ENCODE results near the gene CAV3. TPM values are rescaled to one million over a fixed set of nuclear protein-coding genes. Genes with fewer than 3 reads are reported as not detected.
"Not testable (repeated sequence)": the region's sequence is repeated elsewhere in the genome, so short reads cannot be mapped to it uniquely, and the experiment has no call there.

CAV3 gene
- total and polyA plus RNA-seq, 8 donors: 0.08 to 0.73 TPM; not detected in 6

DNA sequence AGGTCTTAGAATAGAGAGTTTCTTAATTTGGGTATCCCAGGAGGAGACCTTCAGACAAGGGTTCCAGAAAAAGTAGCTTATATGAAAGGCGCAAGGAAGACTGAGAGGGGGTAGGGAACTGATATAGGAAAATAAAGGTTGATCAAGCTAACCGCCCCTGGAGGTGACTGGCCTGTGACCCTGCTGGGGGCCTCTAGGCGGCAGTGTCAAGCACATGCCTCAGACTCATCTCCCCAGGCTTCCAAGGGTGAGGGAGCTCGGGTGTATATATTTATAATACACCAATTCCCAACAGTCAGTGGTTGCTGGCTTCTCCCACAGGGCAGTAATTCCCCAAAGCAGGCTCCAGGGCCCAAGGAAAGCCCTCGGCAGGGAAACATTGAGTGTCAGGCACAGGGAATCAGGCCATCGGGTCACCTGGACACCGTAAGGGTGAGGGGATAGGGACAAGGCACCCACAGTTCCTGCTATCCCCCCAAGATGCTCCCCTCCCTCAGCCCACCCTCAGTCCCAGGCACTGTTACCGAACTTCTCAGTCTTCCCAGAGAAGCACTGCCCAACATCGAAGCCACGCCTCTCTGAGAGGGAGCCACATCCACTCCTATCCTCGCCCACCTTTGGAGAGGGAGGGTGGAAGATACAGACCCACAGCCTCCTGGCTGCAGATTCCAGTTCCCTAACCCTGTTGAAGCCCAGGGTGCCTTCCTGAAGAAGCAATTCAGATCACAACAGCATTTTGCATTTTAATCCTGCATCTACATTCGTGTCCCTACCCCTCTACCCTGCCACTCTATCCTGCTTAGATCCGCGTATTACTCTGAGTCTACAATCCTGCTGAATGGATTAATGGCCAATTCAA is 19.5 kb upstream of the CAV3 start:
- Histone ChIP-seq H3K4me3 (no peak overlapping the region), H3K4me1 (peaks cover 0 to 10% (median 0%) of the 10 kb centered on the region in 4 donors), H3K27ac (no peak overlapping the region), H3K36me3 (no peaks in the 10 kb centered on the region), H3K9me3 (no peaks in the 10 kb centered on the region), H3K27me3 (no peaks in the 10 kb centered on the region)
- TF ChIP-seq EP300 (IDR thresholded peaks at IDR 0.05) (no peak), POLR2A (IDR thresholded peaks at IDR 0.05) (no peak)
- WGBS, 5 donors: 77 to 83% (median 83%) methylated on average over 14 of the region's 14 CpGs
- intact Hi-C loops (cut with DNase I; ENCODE audit: low total_unique reads): no loop called here
- peak in 1 of 2 donors; percentile 22 for DNase-seq

GRCh38 chr3:8715757-8716156 is 17.8 kb upstream of the CAV3 start:
- H3K27ac ChIP-seq; H3K9me3 ChIP-seq; H3K4me1 ChIP-seq; intact Hi-C loops (cut with DNase I; ENCODE audit: low total_unique reads); H3K36me3 ChIP-seq; H3K4me3 ChIP-seq; H3K27me3 ChIP-seq; DNase-seq: not testable (repeated sequence)
- 82 to 94% (median 91%) methylated on average over 8 to 12 of the region's 12 CpGs for WGBS, 5 donors

DNA sequence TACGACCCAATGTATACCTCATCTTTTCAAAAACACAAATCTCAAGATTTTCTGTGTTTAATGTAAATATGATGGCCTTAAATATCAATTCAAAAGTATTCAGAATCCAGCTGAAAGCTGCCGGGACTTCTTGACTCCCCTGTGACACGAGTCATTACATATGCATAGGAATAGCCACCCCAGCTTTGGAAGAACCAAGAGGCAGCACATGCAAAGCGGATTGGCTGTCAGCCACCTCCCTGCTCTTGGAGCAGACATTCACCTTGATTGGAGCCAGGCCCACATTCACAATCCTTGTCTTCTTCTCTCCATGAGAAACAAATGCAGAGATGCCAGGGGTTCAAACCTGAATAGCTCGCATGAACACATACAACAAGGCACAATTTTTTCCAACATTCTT is 10.8 kb upstream of the CAV3 start:
- WGBS, 5 donors: 74 to 85% (median 82%) methylated on average over 5 of the region's 5 CpGs
- no peaks in the 10 kb centered on the region for H3K27me3 ChIP-seq
- no peak overlapping the region for H3K4me3 ChIP-seq
- H3K36me3 ChIP-seq: no peaks in the 10 kb centered on the region
- intact Hi-C loops (cut with DNase I; ENCODE audit: low total_unique reads): no loop called here
- H3K27ac ChIP-seq: no peak overlapping the region
- no peaks in the 10 kb centered on the region for H3K4me1 ChIP-seq
- DNase-seq: no peak
- peaks cover 0 to 9% (median 4%) of the 10 kb centered on the region in 4 donors for H3K9me3 ChIP-seq
- TF ChIP-seq POLR2A (IDR thresholded peaks at IDR 0.05) (no peak), POLR2AphosphoS5 (IDR thresholded peaks at IDR 0.05) (no peak), EP300 (IDR thresholded peaks at IDR 0.05) (no peak)
- TF ChIP-seq, protein P1, sequence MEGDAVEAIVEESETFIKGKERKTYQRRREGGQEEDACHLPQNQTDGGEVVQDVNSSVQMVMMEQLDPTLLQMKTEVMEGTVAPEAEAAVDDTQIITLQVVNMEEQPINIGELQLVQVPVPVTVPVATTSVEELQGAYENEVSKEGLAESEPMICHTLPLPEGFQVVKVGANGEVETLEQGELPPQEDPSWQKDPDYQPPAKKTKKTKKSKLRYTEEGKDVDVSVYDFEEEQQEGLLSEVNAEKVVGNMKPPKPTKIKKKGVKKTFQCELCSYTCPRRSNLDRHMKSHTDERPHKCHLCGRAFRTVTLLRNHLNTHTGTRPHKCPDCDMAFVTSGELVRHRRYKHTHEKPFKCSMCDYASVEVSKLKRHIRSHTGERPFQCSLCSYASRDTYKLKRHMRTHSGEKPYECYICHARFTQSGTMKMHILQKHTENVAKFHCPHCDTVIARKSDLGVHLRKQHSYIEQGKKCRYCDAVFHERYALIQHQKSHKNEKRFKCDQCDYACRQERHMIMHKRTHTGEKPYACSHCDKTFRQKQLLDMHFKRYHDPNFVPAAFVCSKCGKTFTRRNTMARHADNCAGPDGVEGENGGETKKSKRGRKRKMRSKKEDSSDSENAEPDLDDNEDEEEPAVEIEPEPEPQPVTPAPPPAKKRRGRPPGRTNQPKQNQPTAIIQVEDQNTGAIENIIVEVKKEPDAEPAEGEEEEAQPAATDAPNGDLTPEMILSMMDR (IDR thresholded peaks at IDR 0.05): no peak

GRCh38 chr3:8723612-8724011 is 10.0 kb upstream of the CAV3 start:
- no peaks in the 10 kb centered on the region for H3K36me3 ChIP-seq
- DNase-seq: no peak
- no peak overlapping the region for H3K4me3 ChIP-seq
- no peaks in the 10 kb centered on the region for H3K27me3 ChIP-seq
- intact Hi-C loops (cut with DNase I; ENCODE audit: low total_unique reads): no loop called here
- H3K9me3 ChIP-seq: peaks cover 0 to 9% (median 4%) of the 10 kb centered on the region in 4 donors
- H3K27ac ChIP-seq: no peak overlapping the region
- WGBS, 5 donors: 57 to 82% (median 74%) methylated on average over 3 of the region's 3 CpGs
- TF ChIP-seq EP300 (IDR thresholded peaks at IDR 0.05): no peak
- TF ChIP-seq, protein P1 (IDR thresholded peaks at IDR 0.05): no peak
- no peak for TF ChIP-seq POLR2AphosphoS5 (IDR thresholded peaks at IDR 0.05)
- no peak for TF ChIP-seq POLR2A (IDR thresholded peaks at IDR 0.05)
- no peaks in the 10 kb centered on the region for H3K4me1 ChIP-seq

- Histone ChIP-seq H3K36me3 (no peaks in the 10 kb centered on the region), H3K27ac (no peak overlapping the region), H3K4me1 (no peaks in the 10 kb centered on the region), H3K9me3 (peaks cover 0 to 9% (median 4%) of the 10 kb centered on the region in 4 donors), H3K4me3 (no peak overlapping the region), H3K27me3 (no peaks in the 10 kb centered on the region)
- no peak for DNase-seq
- whole genome bisulfite sequencing, 5 donors: 61 to 67% (median 65%) methylated on average over 3 of the region's 3 CpGs
- TF ChIP-seq EP300 (IDR thresholded peaks at IDR 0.05): no peak
- TF ChIP-seq, protein P1 (IDR thresholded peaks at IDR 0.05): no peak
- no peak for TF ChIP-seq POLR2AphosphoS5 (IDR thresholded peaks at IDR 0.05)
- TF ChIP-seq POLR2A (IDR thresholded peaks at IDR 0.05): no peak
- intact Hi-C loops (cut with DNase I; ENCODE audit: low total_unique reads): no loop called here
Observed at GRCh38 chr3:8724108-8724752, 9.4 kb upstream of the CAV3 start.

Measured in stomach (tissue), 9 donors.